Type B pancreatic cell (in vitro differentiated cells): Measurements from ENCODE around the gene LMF2. TPM values are rescaled to one million over a fixed set of nuclear protein-coding genes. Genes with fewer than 3 reads are reported as not detected.
"Not testable (repeated sequence)": the region's sequence is repeated elsewhere in the genome, so short reads cannot be mapped to it uniquely, and the experiment has no call there.

Experiments used
- DNase-seq: peaks from one replicate; pipeline ENCODE4 v3.0.0; 2021; ENCODE audit warnings: mixed read lengths; ENCODE audit not compliant: unreplicated experiment; ENCODE audit errors: extremely low spot score
- H3K27ac Mint-ChIP-seq: 2 replicates; pipeline ENCODE4 v1.8.0; 2021; ENCODE audit warnings: mild to moderate bottlenecking, mixed read lengths
- H3K27me3 Mint-ChIP-seq: 2 replicates; pipeline ENCODE4 v1.8.0; 2021; ENCODE audit warnings: mixed read lengths
- H3K36me3 Mint-ChIP-seq: 2 replicates; pipeline ENCODE4 v1.8.0; 2021; ENCODE audit warnings: mixed read lengths
- H3K4me1 Mint-ChIP-seq: one replicate; pipeline ENCODE4 v1.8.0; 2021; ENCODE audit warnings: mixed read lengths; ENCODE audit not compliant: unreplicated experiment
- H3K4me3 Mint-ChIP-seq: 2 replicates; pipeline ENCODE4 v1.8.0; 2021; ENCODE audit warnings: mild to moderate bottlenecking, mixed read lengths
- H3K9me3 Mint-ChIP-seq: 2 replicates; pipeline ENCODE4 v1.8.0; 2021; ENCODE audit warnings: mixed read lengths
- CTCF ChIP-seq: fragments of 200-600 bp; sonication (generic); conservative IDR thresholded peaks from 2 replicates; pipeline ENCODE4 v1.5.0; 2021; ENCODE audit warnings: antibody characterized with exemption, mild to moderate bottlenecking
- total RNA-seq: library from RNA; stranded (reverse); gene quantifications from 2 replicates; pipeline ENCODE4 v1.2.1, GENCODE V29; 2021; ENCODE audit warnings: low replicate concordance

LMF2 gene
- total RNA-seq, 1 donor from 2014 or later: 74.0 TPM

DNA sequence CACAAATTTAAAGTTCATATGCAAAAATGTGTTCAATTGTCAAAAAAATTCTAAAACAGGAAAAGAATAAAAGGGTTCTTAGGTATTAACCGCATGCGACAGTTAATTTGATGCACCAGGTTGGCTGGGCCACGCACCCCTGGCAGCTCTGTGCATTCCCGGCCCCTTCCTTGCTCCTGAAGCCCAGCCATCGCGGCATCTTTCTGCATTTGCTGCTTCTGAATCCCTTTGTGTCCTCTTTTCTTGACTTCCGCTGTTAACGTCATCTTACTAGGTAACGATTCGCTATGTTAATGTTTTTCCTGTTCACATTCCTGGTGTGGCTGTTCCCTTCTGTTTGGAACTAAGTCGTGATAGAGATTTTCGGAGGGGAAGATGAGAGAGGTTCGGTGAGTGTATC, 30.3 kb upstream of the LMF2 start:
- Mint-ChIP-seq H3K27ac (no peak overlapping the region), H3K27me3 (peaks cover 28% of the 10 kb centered on the region), H3K4me3 (no peak overlapping the region), H3K9me3 (no peaks in the 10 kb centered on the region), H3K4me1 (peaks cover 21% of the 10 kb centered on the region), H3K36me3 (peaks cover 4% of the 10 kb centered on the region)
- no peak for DNase-seq
- no peak for TF ChIP-seq CTCF

GRCh38 chr22:50536226-50536625, 28.7 kb upstream of the LMF2 start:
- Mint-ChIP-seq H3K4me3 (no peak overlapping the region), H3K36me3 (peaks cover 4% of the 10 kb centered on the region), H3K27me3 (peaks cover 31% of the 10 kb centered on the region), H3K9me3 (no peaks in the 10 kb centered on the region), H3K4me1 (peaks cover 17% of the 10 kb centered on the region), H3K27ac (no peak overlapping the region)
- no peak for TF ChIP-seq CTCF
- no peak for DNase-seq

DNA sequence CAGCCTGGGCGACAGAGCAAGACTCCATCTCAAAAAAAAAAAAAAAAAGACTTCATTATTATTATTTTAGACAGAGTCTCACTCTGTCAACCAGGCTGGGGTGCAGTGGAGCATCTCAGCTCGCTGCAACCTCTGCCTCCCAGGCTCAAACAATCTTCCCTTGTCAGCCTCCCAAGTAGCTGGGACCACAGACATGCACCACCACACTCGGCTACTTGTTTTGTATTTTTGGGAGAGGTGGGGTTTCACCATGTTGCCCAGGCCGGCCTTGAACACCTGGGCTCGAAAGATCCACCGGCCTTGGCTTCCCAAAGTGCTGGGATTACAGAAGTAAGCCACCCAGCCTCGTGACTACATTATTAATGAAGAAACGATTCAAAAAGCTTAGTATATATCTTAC, 27.6 kb upstream of the LMF2 start:
- no peak for DNase-seq
- no peak for TF ChIP-seq CTCF
- H3K27me3 Mint-ChIP-seq: peaks cover 38% of the 10 kb centered on the region
- peaks cover 4% of the 10 kb centered on the region for H3K36me3 Mint-ChIP-seq
- no peaks in the 10 kb centered on the region for H3K9me3 Mint-ChIP-seq
- H3K4me3 Mint-ChIP-seq: no peak overlapping the region
- no peak overlapping the region for H3K27ac Mint-ChIP-seq
- H3K4me1 Mint-ChIP-seq: peaks cover 17% of the 10 kb centered on the region

DNA sequence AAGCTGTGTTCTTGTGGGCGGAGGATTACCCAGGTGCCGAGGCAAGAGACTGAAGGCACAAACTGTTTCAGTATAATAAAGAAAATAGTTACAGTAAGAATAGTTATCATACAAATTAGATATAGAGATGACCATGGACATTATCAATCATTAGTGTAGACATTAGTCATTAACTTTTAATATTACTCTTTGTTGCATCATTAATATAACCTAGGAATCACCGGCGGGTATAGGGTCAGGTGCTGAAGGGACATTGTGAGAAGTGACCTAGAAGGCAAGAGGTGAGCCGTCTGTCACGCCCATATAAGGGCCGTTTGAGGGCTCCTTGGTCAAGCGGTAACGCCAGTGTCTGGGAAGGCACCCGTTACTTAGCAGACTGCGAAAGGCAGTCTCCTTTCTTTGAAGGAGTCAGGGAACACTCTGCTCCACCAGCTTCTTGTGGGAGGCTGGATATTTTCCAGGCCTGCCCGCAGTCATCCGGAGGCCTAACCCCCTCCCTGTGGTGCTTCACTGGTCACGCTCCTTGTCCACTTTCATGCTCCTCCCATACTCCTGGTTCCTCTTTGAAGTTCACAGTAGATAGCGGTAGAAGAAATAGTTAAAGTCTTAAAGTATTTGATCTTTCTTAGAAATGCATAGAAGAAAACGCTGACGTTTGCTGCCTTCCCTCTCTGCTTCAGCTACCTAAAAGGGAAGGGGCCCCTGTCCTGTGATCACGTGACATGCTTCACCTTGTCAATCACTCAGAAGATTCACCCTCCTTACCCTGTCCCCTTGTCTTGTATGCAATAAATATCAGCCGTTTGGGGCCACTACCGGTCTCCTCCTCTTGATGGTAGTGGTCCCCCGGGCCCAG, 26.6 kb upstream of the LMF2 start:
- H3K4me1 Mint-ChIP-seq: peaks cover 17% of the 10 kb centered on the region
- H3K27me3 Mint-ChIP-seq: peaks cover 39% of the 10 kb centered on the region
- not testable (repeated sequence) for H3K9me3 Mint-ChIP-seq, DNase-seq, H3K36me3 Mint-ChIP-seq
- H3K27ac Mint-ChIP-seq: peak overlapping the region; percentile 83
- H3K4me3 Mint-ChIP-seq: peak overlapping the region; percentile 71

DNA sequence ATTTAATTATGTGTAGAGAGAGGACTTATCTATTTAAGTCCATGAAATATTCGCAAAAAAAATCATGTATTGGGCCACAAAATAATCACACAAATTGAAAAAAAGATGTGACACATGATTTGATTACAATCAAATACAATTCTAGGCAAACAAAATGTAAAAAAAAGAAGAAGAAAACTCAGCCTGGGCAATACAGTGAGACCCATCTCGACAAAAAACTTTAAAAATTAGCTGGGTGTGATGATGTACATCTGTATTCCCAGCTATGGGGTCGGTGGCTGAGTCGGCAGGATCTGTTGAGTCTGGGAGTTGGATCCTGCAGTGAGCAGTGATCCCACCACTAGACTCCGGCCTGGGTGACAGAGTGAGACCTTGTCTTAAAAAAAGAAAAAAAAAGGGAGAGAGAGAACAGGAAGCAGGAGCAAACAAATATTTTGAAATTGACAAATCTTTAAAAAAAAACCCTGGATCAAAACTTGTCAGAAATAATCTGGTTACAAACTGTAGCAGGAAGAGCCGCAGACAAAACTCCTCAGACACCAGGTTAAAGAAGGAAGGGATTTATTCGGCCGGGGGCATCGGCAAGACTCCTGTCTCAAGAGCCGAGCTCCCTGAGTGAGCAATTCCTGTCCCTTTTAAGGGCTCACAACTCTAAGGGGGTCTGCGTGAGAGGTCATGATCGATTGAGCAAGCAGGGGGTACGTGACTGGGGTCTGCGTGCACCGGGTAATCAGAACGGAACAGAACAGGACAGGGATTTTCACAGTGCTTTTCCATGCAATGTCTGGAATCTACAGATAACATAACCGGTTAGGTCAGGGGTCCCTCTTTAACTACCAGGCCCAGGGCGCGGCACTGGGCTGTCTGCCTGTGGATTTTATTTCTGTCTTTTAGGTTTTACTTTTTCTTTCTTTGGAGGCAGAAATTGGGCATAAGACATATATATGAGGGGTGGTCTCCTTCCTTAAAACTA, 25.6 kb upstream of the LMF2 start:
- DNase-seq: no peak
- Mint-ChIP-seq H3K27me3 (peaks cover 48% of the 10 kb centered on the region), H3K27ac (peak overlapping the region; percentile 83), H3K4me3 (peak overlapping the region; percentile 74), H3K9me3 (no peaks in the 10 kb centered on the region), H3K4me1 (peaks cover 17% of the 10 kb centered on the region), H3K36me3 (peaks cover 4% of the 10 kb centered on the region)
- no peak for TF ChIP-seq CTCF
